ENCODE results near the gene ATP13A1.

ATP13A1 gene

DNA sequence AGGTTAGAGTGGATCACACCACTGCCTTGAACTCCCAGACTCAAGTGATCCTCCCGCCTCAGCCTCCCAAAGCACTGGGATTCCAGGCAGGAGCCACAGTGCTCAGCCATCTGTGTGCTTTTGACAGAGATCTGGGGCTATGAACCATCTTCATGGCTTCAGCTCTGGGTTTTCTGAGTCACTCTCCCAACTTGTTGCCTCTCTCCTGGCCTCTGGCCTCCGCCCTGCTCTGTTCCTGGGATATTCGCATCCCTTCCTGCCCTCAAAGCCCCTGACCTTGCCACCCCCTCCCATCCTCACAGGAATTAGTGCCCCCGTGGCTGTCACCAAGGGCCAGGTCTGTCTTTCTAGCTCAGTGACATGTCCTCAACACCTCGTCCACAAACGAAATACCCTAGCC, 14.3 kb downstream of the ATP13A1 start:
- Histone ChIP-seq H3K4me3 (no peak overlapping the region), H3K27ac (no peak overlapping the region)

- Histone ChIP-seq H3K27ac (no peak overlapping the region), H3K4me3 (no peak overlapping the region)
These were observed 16.2 kb downstream of the ATP13A1 start for GRCh38 chr19:19647037-19647835.

- H3K27ac ChIP-seq, result no peak overlapping the region
- H3K4me3 ChIP-seq, result no peak overlapping the region
These were observed 18.1 kb downstream of the ATP13A1 start for GRCh38 chr19:19645233-19645870.

- Histone ChIP-seq H3K4me3 (peak overlapping the region in 6 of 7 experiments; percentile 72 to 97 (median 88)), H3K27ac (peak overlapping the region in 18 of 21 experiments; percentile 76 to 97 (median 90))
These were observed 19.5 kb downstream of the ATP13A1 start for GRCh38 chr19:19644054-19644388.

- peak within 1 kb of the TSS; percentile 72 to 97 (median 85) for H3K4me3 ChIP-seq
- peak within 1 kb of the TSS; percentile 59 to 97 (median 88) for H3K27ac ChIP-seq
These were observed 20.1 kb downstream of the ATP13A1 start, which contains the start of gene GMIP for GRCh38 chr19:19643158-19644053. Gene GMIP, minus strand, starts transcription at chr19:19643657. Its CDS starts 128 bp downstream, at chr19:19643529.

DNA sequence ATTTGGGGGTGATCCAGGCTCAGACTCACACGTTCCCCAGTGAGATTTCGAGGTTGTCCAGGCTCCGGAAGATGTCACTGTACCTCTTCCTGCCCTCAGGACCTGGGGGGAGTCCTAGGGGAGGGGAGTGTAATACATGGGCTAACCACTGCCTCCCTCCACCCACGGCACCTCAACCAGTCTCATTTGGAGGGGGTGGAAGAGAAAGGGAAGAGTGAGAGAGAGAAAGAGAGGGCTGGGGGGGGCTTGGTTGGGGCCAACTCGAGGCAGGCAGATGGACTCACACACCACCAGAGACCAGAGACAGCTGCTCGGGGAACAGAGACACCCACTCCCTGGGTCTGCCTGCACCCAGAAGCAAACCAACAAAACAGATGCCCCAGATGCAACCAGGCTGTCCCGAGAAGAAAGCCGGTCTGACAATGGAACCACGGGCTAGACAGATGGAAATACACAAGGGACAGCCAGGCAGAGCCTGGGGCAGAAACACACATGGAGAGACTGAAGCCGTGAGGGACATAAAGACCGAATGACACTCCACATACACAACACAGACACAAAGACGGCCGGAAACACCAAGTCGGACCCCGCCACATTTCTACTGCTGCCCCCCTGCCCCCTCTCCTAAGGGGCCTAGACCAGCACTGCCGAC, 20.8 kb downstream of the ATP13A1 start:
- peak overlapping the region; percentile 72 to 97 (median 85) for H3K4me3 ChIP-seq
- peak overlapping the region; percentile 59 to 97 (median 88) for H3K27ac ChIP-seq

DNA sequence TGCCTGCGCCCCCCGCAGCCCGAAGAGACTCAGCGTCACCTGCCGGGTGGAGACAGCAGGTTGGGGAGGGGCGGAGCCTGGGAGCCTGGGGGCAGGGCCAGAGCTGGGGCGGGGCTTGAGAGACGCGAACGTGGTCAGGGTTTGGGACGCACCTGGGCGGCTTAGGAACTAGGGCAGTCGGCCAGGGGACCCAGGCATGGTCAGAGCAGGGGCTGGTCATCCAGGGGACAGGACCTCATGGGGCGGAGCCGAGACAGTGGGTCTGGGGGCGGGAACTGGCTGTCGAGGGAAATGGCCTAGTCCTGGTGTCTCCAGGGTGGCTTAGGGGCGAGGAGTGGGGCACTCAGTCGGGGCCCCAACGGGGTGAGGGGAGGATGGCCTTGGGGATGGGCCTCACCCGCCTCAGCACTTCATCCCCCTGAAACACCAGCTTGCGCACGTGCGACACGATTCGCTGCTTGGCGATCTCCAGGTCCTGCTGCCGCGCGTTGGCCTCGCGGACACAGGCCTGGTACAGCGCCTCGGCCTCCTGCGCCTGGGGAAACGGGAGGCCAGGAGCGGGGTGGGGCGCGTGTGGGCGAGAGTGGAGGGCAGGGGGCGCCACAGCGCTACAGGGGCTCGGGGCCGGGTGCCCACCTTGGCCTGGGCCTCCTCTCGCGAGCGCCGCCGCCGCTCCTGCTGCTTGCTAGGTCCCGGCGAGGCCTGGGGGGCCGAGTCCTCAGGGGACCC, 25.8 kb downstream of the ATP13A1 start:
- Histone ChIP-seq H3K27ac (no peak overlapping the region), H3K4me3 (no peak overlapping the region)

GRCh38 chr19:19637186-19637522, 26.3 kb downstream of the ATP13A1 start:
- no peak overlapping the region for H3K4me3 ChIP-seq
- no peak overlapping the region for H3K27ac ChIP-seq

GRCh38 chr19:19636573-19637185, 26.8 kb downstream of the ATP13A1 start:
- Histone ChIP-seq H3K4me3 (no peak overlapping the region), H3K27ac (no peak overlapping the region)

DNA sequence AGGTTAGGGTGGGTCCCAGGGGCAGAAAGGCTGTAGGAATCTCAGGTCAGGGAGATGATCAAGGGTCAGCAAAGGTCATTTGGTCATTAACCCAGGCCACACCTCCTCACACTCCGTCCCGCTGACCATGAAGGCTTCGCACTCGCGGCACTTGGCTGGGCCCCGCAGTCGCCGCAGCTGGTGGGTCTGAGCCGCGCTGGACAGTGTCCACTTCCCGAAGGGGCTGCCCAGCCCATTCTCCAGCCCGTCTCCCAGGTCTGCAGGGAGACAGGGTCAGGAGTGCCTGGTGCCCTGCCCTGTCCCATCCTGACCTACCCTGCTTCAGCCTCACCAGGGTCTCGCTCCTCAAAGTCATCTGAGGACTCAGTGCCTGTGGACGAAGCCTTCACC, 28.2 kb downstream of the ATP13A1 start:
- Histone ChIP-seq H3K27ac (no peak overlapping the region), H3K4me3 (no peak overlapping the region)

DNA sequence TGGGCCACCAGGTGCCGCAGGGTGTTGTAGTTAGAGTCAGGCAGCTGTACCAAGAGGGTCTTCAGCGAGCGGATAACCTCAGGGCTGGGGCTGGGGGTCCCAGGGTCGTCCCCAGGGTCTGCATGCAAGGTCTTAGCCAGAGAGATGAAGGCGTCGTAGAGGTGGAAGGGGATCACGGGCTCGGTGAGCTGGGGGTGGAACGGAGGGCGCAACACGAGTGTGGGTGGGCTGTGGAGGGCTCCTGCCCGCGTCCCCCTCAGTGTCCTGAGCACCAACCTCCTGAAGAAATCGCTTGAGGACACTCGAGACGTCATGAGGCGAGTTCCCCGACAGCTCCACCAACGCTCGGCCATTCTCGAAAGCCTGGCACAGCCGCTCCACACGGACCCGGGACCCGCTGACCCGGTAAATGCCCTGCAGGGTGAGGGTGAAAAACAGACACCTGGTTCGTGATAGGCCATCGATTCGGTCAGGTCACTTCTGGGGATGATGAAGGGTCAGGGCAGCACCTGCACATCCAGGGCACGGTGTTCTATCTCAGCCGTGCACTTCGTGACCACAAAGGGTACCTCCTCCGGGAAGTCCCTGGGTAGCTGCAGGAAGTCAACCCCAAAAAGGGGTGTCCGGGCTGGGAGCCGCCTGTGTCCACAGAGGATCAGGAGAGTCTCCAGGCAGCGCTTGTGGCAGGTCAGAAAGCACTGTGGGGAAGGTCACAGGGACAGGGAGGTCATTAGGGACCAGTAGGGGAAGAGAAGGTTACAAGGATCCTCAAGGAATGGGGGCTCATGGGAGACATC, 28.8 kb downstream of the ATP13A1 start:
- Histone ChIP-seq H3K4me3 (no peak overlapping the region), H3K27ac (no peak overlapping the region)

DNA sequence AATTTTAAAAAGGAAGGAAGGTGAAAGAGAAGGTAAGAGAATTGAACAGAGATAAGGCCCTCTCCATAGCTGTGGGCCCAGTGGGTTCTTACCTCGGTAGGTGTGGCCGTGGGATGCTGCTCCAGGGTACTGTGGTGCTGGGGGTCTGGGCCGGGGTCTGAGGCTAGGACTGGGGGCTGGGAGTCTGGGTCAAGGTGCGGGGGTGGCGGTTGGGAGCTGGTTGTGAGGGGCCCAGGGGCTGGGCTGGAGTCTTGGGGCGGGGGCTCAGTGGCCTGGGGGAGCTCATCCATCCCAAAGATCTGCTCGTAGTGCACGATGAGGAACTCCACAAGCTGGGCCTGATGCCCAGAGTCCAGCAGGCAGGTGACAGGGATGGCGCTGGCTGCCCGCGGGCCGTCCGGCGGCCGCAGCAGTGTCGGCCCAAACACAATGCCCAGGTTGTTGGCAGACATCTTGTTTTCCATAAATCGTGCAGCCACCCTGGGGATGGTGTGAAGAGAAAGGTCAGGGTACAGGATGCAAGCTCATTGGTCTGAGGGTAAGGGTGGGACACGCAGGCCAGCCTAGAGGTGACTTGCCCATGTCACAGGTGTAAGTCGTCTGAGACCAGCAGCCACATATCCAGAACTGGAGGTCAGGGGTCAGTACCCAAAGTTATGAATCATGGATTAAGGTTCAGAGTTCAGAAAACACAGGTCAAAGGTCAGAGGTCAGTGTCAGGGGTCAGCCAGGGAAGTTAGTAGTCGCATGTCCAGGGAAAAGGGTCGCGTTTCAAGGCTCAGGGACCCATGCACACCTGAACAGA, 29.6 kb downstream of the ATP13A1 start:
- H3K27ac ChIP-seq, result no peak overlapping the region

DNA sequence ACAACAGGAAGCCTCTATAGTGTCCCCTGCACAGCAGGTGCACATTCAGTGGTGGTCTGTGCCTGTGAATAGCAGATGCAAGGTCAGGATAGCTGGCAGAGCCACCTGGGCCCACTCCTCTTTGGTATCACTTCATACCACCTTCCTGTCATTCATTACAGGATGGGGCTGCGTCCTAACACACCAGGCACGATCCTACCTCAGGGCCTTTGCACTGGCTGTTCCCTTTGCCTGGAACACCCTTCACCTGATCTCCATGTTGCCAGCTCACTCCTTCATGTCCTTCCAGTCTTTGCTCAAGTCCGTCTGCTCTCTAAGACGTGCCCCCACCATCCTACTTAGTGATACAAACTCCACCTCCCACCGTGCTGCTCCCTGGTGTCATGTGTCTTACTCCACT, 30.8 kb downstream of the ATP13A1 start:
- Histone ChIP-seq H3K4me3 (no peak overlapping the region), H3K27ac (no peak overlapping the region)

More for the DNA sequence above, 29.6 kb downstream of the ATP13A1 start:
- no peak overlapping the region for H3K4me3 ChIP-seq

DNA sequence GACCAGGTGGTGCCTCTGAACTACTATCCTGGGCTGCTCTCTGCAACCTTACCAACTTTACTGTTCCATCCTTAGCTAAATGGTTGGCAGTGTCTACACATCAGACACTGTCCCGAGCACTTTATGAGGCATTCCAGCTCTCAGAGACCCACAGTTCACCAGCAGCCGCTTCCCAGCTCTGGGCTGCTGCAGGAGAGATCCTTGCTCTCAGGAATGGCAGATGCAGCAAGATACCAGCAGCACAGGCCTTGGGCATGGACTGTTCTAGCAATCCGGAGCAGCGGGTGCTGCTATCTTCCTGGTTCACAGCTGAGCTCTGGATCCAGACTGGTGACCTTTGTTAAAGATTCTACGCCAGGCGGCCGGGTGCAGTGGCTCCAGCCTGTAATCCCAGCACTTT, 32.1 kb downstream of the ATP13A1 start:
- no peak overlapping the region for H3K27ac ChIP-seq
- H3K4me3 ChIP-seq, result no peak overlapping the region

DNA sequence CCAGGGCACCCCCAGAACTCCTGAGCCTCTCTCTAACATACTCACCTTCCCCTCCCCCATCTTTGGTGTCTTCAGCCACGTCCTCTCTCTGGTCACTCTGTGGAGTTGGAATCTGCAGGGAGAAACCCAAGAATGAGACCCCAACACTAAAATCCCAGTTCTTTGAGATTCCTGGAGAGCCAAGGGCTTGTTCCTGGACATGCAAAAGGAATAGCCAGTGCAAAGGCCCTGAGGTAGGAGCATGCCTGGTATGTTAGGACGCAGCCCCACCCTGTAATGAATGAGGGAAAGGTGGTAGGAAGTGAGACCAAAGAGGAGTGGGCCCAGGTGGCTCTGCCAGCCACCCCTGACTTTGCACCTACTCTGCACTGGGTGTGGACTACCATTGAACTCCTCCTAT, 33.0 kb downstream of the ATP13A1 start:
- H3K4me3 ChIP-seq, result no peak overlapping the region
- no peak overlapping the region for H3K27ac ChIP-seq

DNA sequence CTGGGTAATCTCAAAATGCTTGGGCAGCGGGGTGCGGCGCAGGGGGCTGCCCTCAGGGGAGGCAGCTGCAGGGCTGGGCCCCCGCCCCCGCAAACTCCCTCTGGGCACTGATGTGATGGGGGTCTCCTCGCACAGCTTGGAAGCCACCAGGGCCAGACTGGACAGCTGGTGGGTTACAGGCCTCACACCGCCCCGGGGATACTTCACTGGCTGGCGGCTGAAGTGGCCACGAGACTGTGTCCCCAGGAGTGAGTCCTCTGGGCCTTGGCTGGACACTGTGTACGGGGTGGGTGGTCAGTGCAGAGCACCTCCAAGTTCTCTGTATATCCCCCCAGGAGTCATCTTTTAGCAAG, 33.4 kb downstream of the ATP13A1 start:
- H3K4me3 ChIP-seq, result no peak overlapping the region
- no peak overlapping the region for H3K27ac ChIP-seq

DNA sequence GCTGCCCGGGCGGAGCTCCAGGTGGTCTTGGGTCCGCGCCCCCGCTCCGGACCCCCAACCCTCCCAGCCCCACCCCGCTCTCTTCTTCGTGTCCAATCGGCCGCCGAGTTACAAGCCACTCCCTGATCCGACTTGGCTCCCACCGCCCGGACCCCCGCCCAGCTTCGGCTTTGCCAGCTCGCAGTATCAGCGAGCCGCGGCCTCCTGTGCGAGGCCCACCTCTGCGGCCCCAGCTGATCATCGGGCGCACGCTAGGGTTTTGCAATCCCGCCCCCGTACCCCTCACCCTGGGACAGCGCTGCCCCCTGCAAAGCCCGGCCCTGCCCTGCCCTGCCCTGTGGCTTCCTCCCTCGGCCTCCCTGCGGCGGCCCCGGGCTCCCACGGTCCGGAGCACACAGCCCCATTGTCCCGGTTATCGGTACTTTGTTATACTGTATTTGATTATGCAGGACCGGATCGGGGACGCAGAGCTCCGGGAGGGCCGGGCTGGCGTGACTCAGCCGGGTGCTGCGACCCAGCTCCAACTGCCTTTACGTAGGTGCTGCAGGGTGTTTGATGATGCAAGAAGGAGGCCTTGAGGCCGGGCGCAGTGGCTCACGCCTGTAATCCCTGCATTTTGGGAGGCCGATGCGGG, 34.9 kb downstream of the ATP13A1 start:
- H3K27ac ChIP-seq, result peak overlapping the region in 20 of 21 experiments; percentile 62 to 94 (median 86)
- peak overlapping the region; percentile 46 to 72 (median 68) for H3K4me3 ChIP-seq
